ENCODE data around the gene OSCAR. TPM values are rescaled to one million over a fixed set of nuclear protein-coding genes. Genes with fewer than 3 reads are reported as not detected.
A peak's percentile ranks its signal among the peaks of the same experiment; 100 is the strongest.

The OSCAR gene
- total and polyA plus RNA-seq, 5 donors from 2014 or later: 0.12 to 0.28 (median 0.13) TPM; not detected in 2

GRCh38 chr19:54095136-54095858 is 5.3 kb downstream of the OSCAR start:
- Histone ChIP-seq H3K4me1 (ENCODE audit: control insufficient read depth, insufficient read depth, low read length, poor library complexity, severe bottlenecking) (peaks cover 7% of the 10 kb centered on the region), H3K36me3 (ENCODE audit: control insufficient read depth, insufficient read depth, low read length) (no peaks in the 10 kb centered on the region), H3K9me3 (ENCODE audit: control insufficient read depth in 2 of 2, low read length in 2 of 2) (no peaks in the 10 kb centered on the region), H3K4me3 (ENCODE audit: low read depth, low read length) (no peak overlapping the region), H3K27ac (ENCODE audit: insufficient read depth, low read length, poor library complexity, severe bottlenecking) (no peak overlapping the region), H3K27me3 (ENCODE audit: control insufficient read depth, insufficient read depth, low read length) (no peaks in the 10 kb centered on the region)
- Mint-ChIP-seq H3K9me3 (peaks cover 0 to 4% (median 0%) of the 10 kb centered on the region in 7 donors), H3K27ac (no peak overlapping the region), H3K4me3 (peak overlapping the region in 1 of 4 donors; percentile 85), H3K4me1 (peaks cover 4 to 9% (median 7%) of the 10 kb centered on the region in 4 donors), H3K27me3 (peaks cover 16% of the 10 kb centered on the region), H3K36me3 (no peaks in the 10 kb centered on the region)
- no peak for DNase-seq
- ATAC-seq (ENCODE audit: low read depth in 2 of 2): no peak

- Mint-ChIP-seq H3K4me1 (peaks cover 4 to 9% (median 7%) of the 10 kb centered on the region in 4 donors), H3K4me3 (peak overlapping the region in 1 of 4 donors; percentile 21), H3K27ac (no peak overlapping the region), H3K27me3 (peaks cover 16% of the 10 kb centered on the region), H3K9me3 (peaks cover 0 to 4% (median 0%) of the 10 kb centered on the region in 7 donors), H3K36me3 (no peaks in the 10 kb centered on the region)
- no peak overlapping the region for H3K4me3 ChIP-seq (ENCODE audit: low read depth, low read length)
- H3K9me3 ChIP-seq (ENCODE audit: control insufficient read depth in 2 of 2, low read length in 2 of 2): no peaks in the 10 kb centered on the region
- DNase-seq: no peak
- H3K27ac ChIP-seq (ENCODE audit: insufficient read depth, low read length, poor library complexity, severe bottlenecking): no peak overlapping the region
- H3K27me3 ChIP-seq (ENCODE audit: control insufficient read depth, insufficient read depth, low read length): no peaks in the 10 kb centered on the region
- ATAC-seq (ENCODE audit: low read depth in 2 of 2): no peak
- peaks cover 7% of the 10 kb centered on the region for H3K4me1 ChIP-seq (ENCODE audit: control insufficient read depth, insufficient read depth, low read length, poor library complexity, severe bottlenecking)
- H3K36me3 ChIP-seq (ENCODE audit: control insufficient read depth, insufficient read depth, low read length): no peaks in the 10 kb centered on the region
Observed at GRCh38 chr19:54094426-54095000, 6.1 kb downstream of the OSCAR start.

DNA sequence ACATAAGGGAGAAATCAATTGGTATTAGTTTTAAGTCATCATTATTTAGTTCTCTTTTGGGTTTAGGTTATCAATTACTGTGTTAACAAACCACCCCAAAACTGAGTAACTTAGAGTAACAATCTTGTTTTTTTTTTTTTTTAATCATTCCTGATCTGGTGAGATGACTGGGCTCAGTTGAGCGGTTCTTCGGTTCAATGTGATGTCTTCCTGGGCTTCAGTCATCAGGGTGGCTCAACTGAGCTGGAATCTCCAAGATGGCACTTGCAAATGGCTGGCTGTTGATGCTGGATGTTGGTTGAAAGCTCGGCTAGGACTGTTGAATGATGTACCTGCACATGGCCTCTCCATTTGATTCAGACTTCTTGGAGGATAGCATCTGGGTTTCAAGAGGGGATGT is 16.2 kb downstream of the OSCAR start:
- no peak overlapping the region for H3K4me3 Mint-ChIP-seq
- peaks cover 7% of the 10 kb centered on the region for H3K27me3 Mint-ChIP-seq
- no peaks in the 10 kb centered on the region for H3K4me1 Mint-ChIP-seq
- Histone ChIP-seq H3K4me1 (ENCODE audit: control insufficient read depth, insufficient read depth, low read length, poor library complexity, severe bottlenecking) (no peaks in the 10 kb centered on the region), H3K9me3 (ENCODE audit: control insufficient read depth in 2 of 2, low read length in 2 of 2) (peaks cover 5 to 13% of the 10 kb centered on the region in 2 experiments), H3K27me3 (ENCODE audit: control insufficient read depth, insufficient read depth, low read length) (no peaks in the 10 kb centered on the region), H3K27ac (ENCODE audit: insufficient read depth, low read length, poor library complexity, severe bottlenecking) (no peak overlapping the region), H3K4me3 (ENCODE audit: low read depth, low read length) (no peak overlapping the region), H3K36me3 (ENCODE audit: control insufficient read depth, insufficient read depth, low read length) (no peaks in the 10 kb centered on the region)
- H3K9me3 Mint-ChIP-seq: peaks cover 0 to 6% (median 3%) of the 10 kb centered on the region in 7 donors
- DNase-seq: no peak
- no peaks in the 10 kb centered on the region for H3K36me3 Mint-ChIP-seq
- H3K27ac Mint-ChIP-seq: no peak overlapping the region
- no peak for ATAC-seq (ENCODE audit: low read depth in 2 of 2)

- H3K27me3 Mint-ChIP-seq: no peaks in the 10 kb centered on the region
Observed at GRCh38 chr19:54081032-54081431, 19.6 kb downstream of the OSCAR start, which contains the start of gene TARM1. Gene TARM1 (minus strand): TSS chr19:54081365. CDS start chr19:54081340, 25 bp downstream.

DNA sequence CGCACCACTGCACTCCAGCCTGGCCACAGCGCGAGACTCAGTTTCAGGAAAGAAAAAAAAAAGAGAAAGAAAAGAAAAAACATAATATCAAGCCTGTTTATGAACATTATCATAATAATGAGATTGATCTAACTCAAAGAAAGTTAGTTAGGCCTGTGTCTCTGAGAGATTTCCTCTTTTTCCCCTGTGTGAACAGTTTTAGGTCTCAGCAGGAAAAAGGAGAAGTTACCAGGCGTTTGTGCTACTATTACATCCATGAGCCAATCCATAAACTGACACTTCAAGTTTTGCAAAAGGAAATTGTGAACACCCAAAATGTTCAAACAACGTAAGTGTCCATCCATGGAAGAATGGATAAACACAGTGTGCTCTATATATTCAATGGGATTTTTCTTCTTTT is 23.3 kb downstream of the OSCAR start:
- Mint-ChIP-seq H3K36me3 (no peaks in the 10 kb centered on the region), H3K4me1 (no peaks in the 10 kb centered on the region), H3K27ac (no peak overlapping the region), H3K4me3 (no peak overlapping the region), H3K27me3 (no peaks in the 10 kb centered on the region), H3K9me3 (peaks cover 0 to 7% (median 0%) of the 10 kb centered on the region in 7 donors)
- no peaks in the 10 kb centered on the region for H3K27me3 ChIP-seq (ENCODE audit: control insufficient read depth, insufficient read depth, low read length)
- H3K4me1 ChIP-seq (ENCODE audit: control insufficient read depth, insufficient read depth, low read length, poor library complexity, severe bottlenecking): no peaks in the 10 kb centered on the region
- ATAC-seq (ENCODE audit: low read depth in 2 of 2) (no peak), DNase-seq (no peak)
- H3K36me3 ChIP-seq (ENCODE audit: control insufficient read depth, insufficient read depth, low read length): no peaks in the 10 kb centered on the region
- no peak overlapping the region for H3K4me3 ChIP-seq (ENCODE audit: low read depth, low read length)
- peaks cover 5 to 8% of the 10 kb centered on the region in 2 experiments for H3K9me3 ChIP-seq (ENCODE audit: control insufficient read depth in 2 of 2, low read length in 2 of 2)
- H3K27ac ChIP-seq (ENCODE audit: insufficient read depth, low read length, poor library complexity, severe bottlenecking): no peak overlapping the region

More at GRCh38 chr19:54081032-54081431, 19.6 kb downstream of the OSCAR start, which contains the start of gene TARM1:
- Mint-ChIP-seq H3K27ac (no peak within 1 kb of the TSS), H3K36me3 (no peaks in the 10 kb centered on the region), H3K4me1 (no peaks in the 10 kb centered on the region), H3K9me3 (peaks cover 0 to 6% (median 3%) of the 10 kb centered on the region in 7 donors), H3K4me3 (no peak within 1 kb of the TSS)
- Histone ChIP-seq H3K36me3 (ENCODE audit: control insufficient read depth, insufficient read depth, low read length) (no peaks in the 10 kb centered on the region), H3K4me1 (ENCODE audit: control insufficient read depth, insufficient read depth, low read length, poor library complexity, severe bottlenecking) (no peaks in the 10 kb centered on the region), H3K27ac (ENCODE audit: insufficient read depth, low read length, poor library complexity, severe bottlenecking) (no peak within 1 kb of the TSS), H3K27me3 (ENCODE audit: control insufficient read depth, insufficient read depth, low read length) (no peaks in the 10 kb centered on the region), H3K9me3 (ENCODE audit: control insufficient read depth in 2 of 2, low read length in 2 of 2) (peaks cover 5 to 13% of the 10 kb centered on the region in 2 experiments), H3K4me3 (ENCODE audit: low read depth, low read length) (no peak within 1 kb of the TSS)
- ATAC-seq (ENCODE audit: low read depth in 2 of 2): no peak
- DNase-seq: no peak

- H3K4me1 ChIP-seq (ENCODE audit: control insufficient read depth, insufficient read depth, low read length, poor library complexity, severe bottlenecking): no peaks in the 10 kb centered on the region
- no peaks in the 10 kb centered on the region for H3K27me3 Mint-ChIP-seq
- no peak overlapping the region for H3K4me3 ChIP-seq (ENCODE audit: low read depth, low read length)
- DNase-seq (no peak), ATAC-seq (ENCODE audit: low read depth in 2 of 2) (no peak)
- no peaks in the 10 kb centered on the region for H3K36me3 Mint-ChIP-seq
- no peaks in the 10 kb centered on the region for H3K27me3 ChIP-seq (ENCODE audit: control insufficient read depth, insufficient read depth, low read length)
- no peaks in the 10 kb centered on the region for H3K36me3 ChIP-seq (ENCODE audit: control insufficient read depth, insufficient read depth, low read length)
- H3K9me3 Mint-ChIP-seq: peaks cover 0 to 6% (median 1%) of the 10 kb centered on the region in 7 donors
- no peak overlapping the region for H3K27ac Mint-ChIP-seq
- no peaks in the 10 kb centered on the region for H3K4me1 Mint-ChIP-seq
- H3K27ac ChIP-seq (ENCODE audit: insufficient read depth, low read length, poor library complexity, severe bottlenecking): no peak overlapping the region
- H3K4me3 Mint-ChIP-seq: no peak overlapping the region
- H3K9me3 ChIP-seq (ENCODE audit: control insufficient read depth in 2 of 2, low read length in 2 of 2): no peaks in the 10 kb centered on the region
Observed at GRCh38 chr19:54074851-54075250, 25.8 kb downstream of the OSCAR start.

DNA sequence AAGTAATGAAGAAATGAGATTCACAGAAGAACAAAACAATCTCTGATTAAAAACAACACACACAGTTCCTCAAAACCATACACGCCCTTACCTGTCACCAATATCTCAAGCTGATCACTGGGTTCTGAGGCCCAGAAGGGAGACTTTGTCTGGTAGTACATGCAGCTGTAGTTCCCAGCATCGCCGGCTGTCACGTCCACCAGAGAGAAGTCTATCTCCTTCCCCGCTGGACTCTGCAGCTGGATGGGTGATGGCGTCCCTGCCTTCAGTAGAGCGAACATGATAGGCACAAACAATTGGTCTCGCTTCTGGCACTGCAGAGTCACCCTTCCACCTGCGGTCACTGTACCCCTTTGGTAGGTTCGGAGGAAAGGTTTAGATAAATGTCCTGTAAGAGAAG is 26.8 kb downstream of the OSCAR start:
- peaks cover 0 to 6% (median 1%) of the 10 kb centered on the region in 7 donors for H3K9me3 Mint-ChIP-seq
- Histone ChIP-seq H3K9me3 (ENCODE audit: control insufficient read depth in 2 of 2, low read length in 2 of 2) (no peaks in the 10 kb centered on the region), H3K36me3 (ENCODE audit: control insufficient read depth, insufficient read depth, low read length) (no peaks in the 10 kb centered on the region), H3K4me1 (ENCODE audit: control insufficient read depth, insufficient read depth, low read length, poor library complexity, severe bottlenecking) (no peaks in the 10 kb centered on the region), H3K27me3 (ENCODE audit: control insufficient read depth, insufficient read depth, low read length) (no peaks in the 10 kb centered on the region), H3K4me3 (ENCODE audit: low read depth, low read length) (no peak overlapping the region), H3K27ac (ENCODE audit: insufficient read depth, low read length, poor library complexity, severe bottlenecking) (no peak overlapping the region)
- no peak overlapping the region for H3K4me3 Mint-ChIP-seq
- H3K36me3 Mint-ChIP-seq: no peaks in the 10 kb centered on the region
- H3K27ac Mint-ChIP-seq: no peak overlapping the region
- DNase-seq (no peak), ATAC-seq (ENCODE audit: low read depth in 2 of 2) (no peak)
- H3K27me3 Mint-ChIP-seq: no peaks in the 10 kb centered on the region
- no peaks in the 10 kb centered on the region for H3K4me1 Mint-ChIP-seq

All from CD4-positive, CD25-positive, alpha-beta regulatory T cell (primary cell).